GM12878 (cell line): ENCODE results near the gene TBC1D1. TPM values are rescaled to one million over a fixed set of nuclear protein-coding genes. Genes with fewer than 3 reads are reported as not detected.

Source experiments
- ATAC-seq: fragments of 200-7000 bp; cut with Tn5 transposase; 3 replicates; pipeline ENCODE4 v1.9.1; 2020; ENCODE audit warnings: mild to moderate bottlenecking, moderate library complexity
- BruUV-seq: library from RNA; stranded (reverse); fragments of 400-500 nt; replicated peaks from 2 replicates; lab custom pipeline; 2021; lab: Mats Ljungman, UMichigan
- CTCF ChIA-PET: fragments of 300-600 bp; sonication (Branson Sonifier 250); formaldehyde crosslinking; extraction: SDS; loops from one replicate; lab custom pipeline; 2021; ENCODE audit warnings: inconsistent platforms; lab: Yijun Ruan, JAX
- POLR2A ChIA-PET: fragments of 350-600 bp; formaldehyde crosslinking; extraction: SDS; loops from one replicate; lab custom pipeline; 2021; ENCODE audit warnings: inconsistent platforms; lab: Charles Lee
- RAD21 ChIA-PET: fragments of 300-600 bp; sonication (Branson Sonifier 250); formaldehyde crosslinking; loops from one replicate; lab custom pipeline; 2023; ENCODE audit warnings: antibody characterized with exemption; ENCODE audit not compliant: unreplicated experiment; lab: Charles Lee
- SMC1A ChIA-PET: fragments of 300-600 bp; sonication (Branson Sonifier 250); formaldehyde crosslinking; loops from one replicate; lab custom pipeline; 2023; ENCODE audit not compliant: unreplicated experiment, uncharacterized antibody; lab: Charles Lee
- DNase-seq: peaks from one replicate; pipeline ENCODE4 v3.0.0-alpha.2; 2011; ENCODE audit warnings: low read depth, low spot score
- FAIRE-seq: peaks from 3 replicates; lab custom pipeline; 2011; peaks lifted over from hg19 to GRCh38; lab: Jason Lieb, UNC
- H2AFZ ChIP-seq: 2 replicates; pipeline ENCODE4 v1.6.0; 2011; ENCODE audit warnings: low read depth, low read length, control low read depth; ENCODE audit not compliant: control insufficient read depth
- H3K27ac ChIP-seq: 2 replicates; pipeline ENCODE4 v1.5.1; 2011; ENCODE audit warnings: control low read depth; ENCODE audit not compliant: control insufficient read depth, insufficient read depth
- H3K27me3 ChIP-seq, 2 experiments: replicated peaks in 1 of 2; 2 replicates each; pipeline versions ENCODE4 v1.6.0 to v1.6.1; 2011; ENCODE audit warnings: low read length in 1 of 2; ENCODE audit not compliant: control insufficient read depth in 2 of 2, insufficient read depth in 2 of 2
- H3K36me3 ChIP-seq, 2 experiments: 2 replicates each; pipeline ENCODE4 v1.5.1; 2011; ENCODE audit warnings: low read length in 1 of 2; ENCODE audit not compliant: control insufficient read depth in 2 of 2, insufficient read depth in 2 of 2
- H3K4me1 ChIP-seq: 2 replicates; pipeline ENCODE4 v1.6.1; 2011; ENCODE audit warnings: mild to moderate bottlenecking, low read length, moderate library complexity, mixed read lengths; ENCODE audit not compliant: control insufficient read depth, insufficient read depth
- H3K4me2 ChIP-seq: 2 replicates; pipeline ENCODE4 v1.6.0; 2011; ENCODE audit warnings: control low read depth; ENCODE audit not compliant: control insufficient read depth, insufficient read depth
- H3K4me3 ChIP-seq: fragments of 200-600 bp; sonication (generic); 2 replicates; pipeline ENCODE4 v1.5.1; 2016
- H3K79me2 ChIP-seq: 2 replicates; pipeline ENCODE4 v1.6.0; 2011; ENCODE audit warnings: low read length; ENCODE audit not compliant: control insufficient read depth, insufficient read depth
- H3K9ac ChIP-seq: 2 replicates; pipeline ENCODE4 v1.8.0; 2011; ENCODE audit warnings: low read length, control low read depth, mixed read lengths; ENCODE audit not compliant: control insufficient read depth, insufficient read depth
- H3K9me3 ChIP-seq: replicated peaks from 3 replicates; pipeline ENCODE4 v1.5.1; 2011; ENCODE audit warnings: mild to moderate bottlenecking, low read length; ENCODE audit not compliant: control insufficient read depth, insufficient read depth
- H4K20me1 ChIP-seq: 2 replicates; pipeline ENCODE4 v1.6.0; 2011; ENCODE audit not compliant: control insufficient read depth, insufficient read depth
- EP300 ChIP-seq, 2 experiments: fragments of 150-350 bp in 1 of 2; IDR thresholded peaks; 2 replicates each; pipeline ENCODE4 v1.6.1; 2011 to 2012; ENCODE audit warnings: low read depth in 2 of 2, low read length in 2 of 2, borderline replicate concordance in 1 of 2, improper control_type of control experiment in 1 of 2, inconsistent platforms in 1 of 2; ENCODE audit not compliant: control insufficient read depth in 1 of 2
- JUNB ChIP-seq: IDR thresholded peaks from 2 replicates; pipeline ENCODE4 v1.6.1; 2016; ENCODE audit warnings: antibody characterized with exemption, mild to moderate bottlenecking
- NFXL1 ChIP-seq: fragments of 450-650 bp; IDR thresholded peaks from 2 replicates; pipeline ENCODE4 v1.6.1; 2017; ENCODE audit warnings: antibody characterized with exemption, mild to moderate bottlenecking, borderline replicate concordance
- NFYA ChIP-seq: IDR thresholded peaks from 2 replicates; pipeline ENCODE4 v1.6.1; 2011; ENCODE audit warnings: low read depth, mild to moderate bottlenecking, low read length, improper control_type of control experiment, borderline replicate concordance
- RFX5 ChIP-seq: IDR thresholded peaks from 2 replicates; pipeline ENCODE4 v1.6.1; 2011; ENCODE audit warnings: low read depth, low read length, improper control_type of control experiment
- SIN3A ChIP-seq: IDR thresholded peaks from 2 replicates; pipeline ENCODE4 v1.6.1; 2012; ENCODE audit warnings: low read depth, low read length, improper control_type of control experiment
- SMARCA5 ChIP-seq: fragments of 450-650 bp; IDR thresholded peaks from 2 replicates; pipeline ENCODE4 v1.6.1; 2017; ENCODE audit warnings: mild to moderate bottlenecking
- SREBF2 ChIP-seq: IDR thresholded peaks from 2 replicates; pipeline ENCODE4 v1.6.1; 2012; ENCODE audit warnings: mild to moderate bottlenecking, low read length
- ZNF207 ChIP-seq: fragments of 450-650 bp; IDR thresholded peaks from 2 replicates; pipeline ENCODE4 v1.6.1; 2014; ENCODE audit warnings: antibody characterized with exemption, mild to moderate bottlenecking, borderline replicate concordance
- WGBS: methylation state at CpG from one replicate; pipeline ENCODE4 v1.1.6; 2016; ENCODE audit warnings: low lambda C conversion rate; ENCODE audit not compliant: insufficient replicate concordance, insufficient coverage; ENCODE audit errors: missing lambda C conversion rate; 5-methylcytosine and 5-hydroxymethylcytosine counted together
- in situ Hi-C: fragments of 300-500 bp; cut with MboI; formaldehyde crosslinking; loops from 9 replicates; pipeline ENCODE4 v1.14.3; 2018; ENCODE audit warnings: mixed read lengths
- intact Hi-C: fragments of 100-400 bp; cut with micrococcal nuclease; formaldehyde crosslinking; loops from one replicate; pipeline ENCODE4 v1.14.2; 2022; ENCODE audit not compliant: unreplicated experiment
- polyA plus RNA-seq, 11 experiments: library from polyadenylated mRNA; depleted of rRNA in 4 of 11; unstranded in 6 of 11; stranded (reverse) in 5 of 11; fragments of >200 nt; fragmentation: Nextera tagmentation in 4 of 11; fragmentation: Illumina TruSeq in 1 of 11; extraction: Ambion mirVana in 4 of 11; extraction: Trizol in 1 of 11; gene quantifications; 1 replicate in 1 of 11; 2 replicates in 10 of 11; pipeline versions ENCODE4 v1.2.1 to v1.2.3, GENCODE V29; 2011 to 2016; ENCODE audit warnings: inconsistent platforms in 2 of 11, missing spikeins in 2 of 11, low read depth in 1 of 11
- total RNA-seq, 4 experiments: library from RNA; depleted of rRNA in 3 of 4; stranded (reverse); fragments of >200 nt in 3 of 4; fragmentation: Illumina TruSeq in 1 of 4; extraction: Trizol in 1 of 4; gene quantifications; 2 replicates each; pipeline versions ENCODE4 v1.2.1 to v1.2.3, GENCODE V29; 2013 to 2021
- TF ChIP-seq, protein P1 (sequence below): fragments of 150-350 bp; IDR thresholded peaks from 2 replicates; pipeline ENCODE4 v1.6.1; 2016; ENCODE audit warnings: low read depth, low read length
- TF ChIP-seq, protein P2 (sequence below), 3 experiments: IDR thresholded peaks in 2 of 3; conservative IDR thresholded peaks in 1 of 3; 2 replicates each; pipeline ENCODE4 v1.5.1; 2011; ENCODE audit warnings: low read depth in 3 of 3, low read length in 3 of 3, mild to moderate bottlenecking in 3 of 3, control low read depth in 2 of 3, moderate library complexity in 2 of 3, inconsistent platforms in 1 of 3, mixed read lengths in 1 of 3; ENCODE audit not compliant: control insufficient read depth in 2 of 3, insufficient read depth in 1 of 3; ENCODE audit errors: extremely low read depth in 1 of 3

Gene TBC1D1
- total and polyA plus RNA-seq, 10 of the 15 experiments (the other 5 are each of a cell fraction or from before 2014, with no cell fraction given) = 5.3 to 102 (median 57.8) TPM

DNA sequence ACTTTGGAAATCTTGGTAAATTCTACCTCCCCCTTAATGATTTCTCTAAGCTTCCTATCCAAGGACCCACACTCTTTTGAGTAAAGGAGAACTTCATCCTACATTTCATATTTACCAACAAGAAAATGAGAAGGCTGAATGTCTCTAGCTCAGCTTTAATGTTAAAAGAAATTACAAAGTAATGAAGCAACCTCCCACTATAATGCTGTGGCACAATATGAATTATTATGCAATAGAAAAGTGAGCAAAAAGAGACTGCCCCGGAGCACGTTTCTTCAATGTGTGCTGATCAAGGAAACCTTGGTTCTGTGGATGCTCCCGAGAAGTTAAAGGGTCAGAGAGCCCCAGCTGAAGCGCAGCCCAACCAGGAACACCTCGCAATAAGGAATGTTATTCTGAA, 9.1 kb upstream of the TBC1D1 start (continued):
- TF ChIP-seq, protein P1, sequence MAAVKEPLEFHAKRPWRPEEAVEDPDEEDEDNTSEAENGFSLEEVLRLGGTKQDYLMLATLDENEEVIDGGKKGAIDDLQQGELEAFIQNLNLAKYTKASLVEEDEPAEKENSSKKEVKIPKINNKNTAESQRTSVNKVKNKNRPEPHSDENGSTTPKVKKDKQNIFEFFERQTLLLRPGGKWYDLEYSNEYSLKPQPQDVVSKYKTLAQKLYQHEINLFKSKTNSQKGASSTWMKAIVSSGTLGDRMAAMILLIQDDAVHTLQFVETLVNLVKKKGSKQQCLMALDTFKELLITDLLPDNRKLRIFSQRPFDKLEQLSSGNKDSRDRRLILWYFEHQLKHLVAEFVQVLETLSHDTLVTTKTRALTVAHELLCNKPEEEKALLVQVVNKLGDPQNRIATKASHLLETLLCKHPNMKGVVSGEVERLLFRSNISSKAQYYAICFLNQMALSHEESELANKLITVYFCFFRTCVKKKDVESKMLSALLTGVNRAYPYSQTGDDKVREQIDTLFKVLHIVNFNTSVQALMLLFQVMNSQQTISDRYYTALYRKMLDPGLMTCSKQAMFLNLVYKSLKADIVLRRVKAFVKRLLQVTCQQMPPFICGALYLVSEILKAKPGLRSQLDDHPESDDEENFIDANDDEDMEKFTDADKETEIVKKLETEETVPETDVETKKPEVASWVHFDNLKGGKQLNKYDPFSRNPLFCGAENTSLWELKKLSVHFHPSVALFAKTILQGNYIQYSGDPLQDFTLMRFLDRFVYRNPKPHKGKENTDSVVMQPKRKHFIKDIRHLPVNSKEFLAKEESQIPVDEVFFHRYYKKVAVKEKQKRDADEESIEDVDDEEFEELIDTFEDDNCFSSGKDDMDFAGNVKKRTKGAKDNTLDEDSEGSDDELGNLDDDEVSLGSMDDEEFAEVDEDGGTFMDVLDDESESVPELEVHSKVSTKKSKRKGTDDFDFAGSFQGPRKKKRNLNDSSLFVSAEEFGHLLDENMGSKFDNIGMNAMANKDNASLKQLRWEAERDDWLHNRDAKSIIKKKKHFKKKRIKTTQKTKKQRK = no peak
- no peak for TF ChIP-seq ZNF207
- TF ChIP-seq RFX5 = no peak
- TF ChIP-seq, all 136 proteins: peak for 0

DNA sequence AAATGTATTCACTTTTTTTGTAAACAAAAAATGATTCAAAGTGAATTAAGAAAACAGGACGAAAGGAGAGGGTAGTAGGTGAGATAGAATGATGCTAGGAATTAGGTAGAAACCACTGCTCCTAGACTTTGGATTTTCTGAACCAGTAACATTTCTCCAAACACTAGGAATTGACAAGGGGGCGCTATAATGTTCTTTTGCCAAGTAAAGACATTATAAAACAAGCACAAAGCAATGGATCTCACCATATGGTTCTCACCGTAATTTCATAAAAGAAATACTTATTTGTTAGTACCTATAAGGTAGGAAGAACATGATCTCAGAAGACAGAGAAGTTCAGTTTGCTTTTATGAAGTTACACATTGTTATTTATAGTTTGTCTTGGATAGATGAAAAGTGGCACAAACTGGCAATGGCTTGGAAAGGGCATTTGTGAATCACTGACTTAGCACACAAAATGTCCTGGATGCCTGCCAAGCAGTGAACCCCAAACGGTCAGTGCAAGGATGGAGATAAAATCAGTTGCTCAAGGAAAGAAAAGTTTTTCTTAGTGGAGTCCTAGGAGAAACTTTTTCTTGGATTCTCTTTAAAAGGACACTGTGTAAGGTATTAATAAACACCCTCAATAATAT, 8.1 kb upstream of the TBC1D1 start:
- CTCF ChIA-PET = no interaction called here
- peaks cover 5% of the 10 kb centered on the region; the same call in 1 of the 2 replicates for H3K4me1 ChIP-seq
- no peak overlapping the region for H3K9ac ChIP-seq
- H2AFZ ChIP-seq = no peak overlapping the region
- H3K27me3 ChIP-seq = no peaks in the 10 kb centered on the region
- H3K9me3 ChIP-seq = no peaks in the 10 kb centered on the region
- no peak overlapping the region for H3K27ac ChIP-seq
- TF ChIP-seq SREBF2 (no peak), NFXL1 (no peak), SIN3A (no peak), JUNB (no peak), ZNF207 (no peak), SMARCA5 (no peak), EP300 (IDR thresholded peaks at IDR 0.05; ENCODE audit: borderline replicate concordance in 1 of 2, control insufficient read depth in 1 of 2, low read depth in 2 of 2, low read length in 2 of 2) (no peak), NFYA (no peak)
- TF ChIP-seq, protein P2, sequence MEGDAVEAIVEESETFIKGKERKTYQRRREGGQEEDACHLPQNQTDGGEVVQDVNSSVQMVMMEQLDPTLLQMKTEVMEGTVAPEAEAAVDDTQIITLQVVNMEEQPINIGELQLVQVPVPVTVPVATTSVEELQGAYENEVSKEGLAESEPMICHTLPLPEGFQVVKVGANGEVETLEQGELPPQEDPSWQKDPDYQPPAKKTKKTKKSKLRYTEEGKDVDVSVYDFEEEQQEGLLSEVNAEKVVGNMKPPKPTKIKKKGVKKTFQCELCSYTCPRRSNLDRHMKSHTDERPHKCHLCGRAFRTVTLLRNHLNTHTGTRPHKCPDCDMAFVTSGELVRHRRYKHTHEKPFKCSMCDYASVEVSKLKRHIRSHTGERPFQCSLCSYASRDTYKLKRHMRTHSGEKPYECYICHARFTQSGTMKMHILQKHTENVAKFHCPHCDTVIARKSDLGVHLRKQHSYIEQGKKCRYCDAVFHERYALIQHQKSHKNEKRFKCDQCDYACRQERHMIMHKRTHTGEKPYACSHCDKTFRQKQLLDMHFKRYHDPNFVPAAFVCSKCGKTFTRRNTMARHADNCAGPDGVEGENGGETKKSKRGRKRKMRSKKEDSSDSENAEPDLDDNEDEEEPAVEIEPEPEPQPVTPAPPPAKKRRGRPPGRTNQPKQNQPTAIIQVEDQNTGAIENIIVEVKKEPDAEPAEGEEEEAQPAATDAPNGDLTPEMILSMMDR (IDR thresholded peaks at IDR 0.05 in 2 of 3, conservative IDR thresholded peaks at IDR 0.05 in 1 of 3; ENCODE audit: control insufficient read depth in 2 of 3, extremely low read depth in 1 of 3, insufficient read depth in 1 of 3, low read depth in 3 of 3, low read length in 3 of 3) = 0 out of 6 replicates have a peak, but pooled peaks of 1 of the 3 experiments have one; percentile 9
- H3K79me2 ChIP-seq = no peaks in the 10 kb centered on the region
- intact Hi-C loops = no loop called here
- DNase-seq = no peak
- no peak overlapping the region for H3K4me2 ChIP-seq
- RAD21 ChIA-PET = no interaction called here
- 24% methylated on average over 4 of the region's 4 CpGs for WGBS
- SMC1A ChIA-PET = no interaction called here
- in situ Hi-C loops = no loop called here
- POLR2A ChIA-PET = no interaction called here
- no peak overlapping the region for H3K4me3 ChIP-seq
- no peaks in the 10 kb centered on the region for H4K20me1 ChIP-seq
- ATAC-seq = no peak
- no TSS peak for BruUV-seq
- H3K36me3 ChIP-seq = no peaks in the 10 kb centered on the region
- peak; percentile 7 for FAIRE-seq
